Subcutaneous abdominal adipose tissue (tissue), 5 donors: Measurements from ENCODE around the gene OST4.
A peak's percentile ranks its signal among the peaks of the same experiment; 100 is the strongest.

Source experiments
- H3K27ac ChIP-seq: one replicate; pipeline ENCODE4 v1.7.0; 2013; ENCODE audit warnings: low read depth, mild to moderate bottlenecking, inconsistent platforms, low read length, moderate library complexity
- H3K27me3 ChIP-seq, 5 donors: one replicate each; pipeline ENCODE4 v1.7.0; 2013; ENCODE audit warnings: low read length in 5 of 5, inconsistent platforms in 1 of 5; ENCODE audit not compliant: control insufficient read depth in 5 of 5, insufficient read depth in 4 of 5
- H3K36me3 ChIP-seq, 5 donors: one replicate each; pipeline ENCODE4 v1.7.0; 2013; ENCODE audit warnings: low read length in 5 of 5; ENCODE audit not compliant: control insufficient read depth in 5 of 5, insufficient read depth in 5 of 5
- H3K4me1 ChIP-seq, 5 donors: one replicate each; pipeline ENCODE4 v1.7.0; 2013; ENCODE audit warnings: low read length in 5 of 5, mild to moderate bottlenecking in 3 of 5, moderate library complexity in 1 of 5; ENCODE audit not compliant: control insufficient read depth in 5 of 5, insufficient read depth in 5 of 5
- H3K4me3 ChIP-seq, 5 donors: one replicate each; pipeline ENCODE4 v1.7.0; 2013; ENCODE audit warnings: low read length in 5 of 5, low read depth in 1 of 5
- H3K9ac ChIP-seq, 5 donors: one replicate each; pipeline ENCODE4 v1.7.0; 2013; ENCODE audit warnings: low read length in 5 of 5, mild to moderate bottlenecking in 4 of 5, moderate library complexity in 3 of 5
- H3K9me3 ChIP-seq, 5 donors: one replicate each; pipeline ENCODE4 v1.7.0; 2013; ENCODE audit warnings: low read length in 5 of 5; ENCODE audit not compliant: control insufficient read depth in 5 of 5
- donor health status: healthy.
- donor health status: healthy.
- donor health status: healthy.
- donor health status: healthy.
- donor health status: healthy.

The OST4 gene

DNA sequence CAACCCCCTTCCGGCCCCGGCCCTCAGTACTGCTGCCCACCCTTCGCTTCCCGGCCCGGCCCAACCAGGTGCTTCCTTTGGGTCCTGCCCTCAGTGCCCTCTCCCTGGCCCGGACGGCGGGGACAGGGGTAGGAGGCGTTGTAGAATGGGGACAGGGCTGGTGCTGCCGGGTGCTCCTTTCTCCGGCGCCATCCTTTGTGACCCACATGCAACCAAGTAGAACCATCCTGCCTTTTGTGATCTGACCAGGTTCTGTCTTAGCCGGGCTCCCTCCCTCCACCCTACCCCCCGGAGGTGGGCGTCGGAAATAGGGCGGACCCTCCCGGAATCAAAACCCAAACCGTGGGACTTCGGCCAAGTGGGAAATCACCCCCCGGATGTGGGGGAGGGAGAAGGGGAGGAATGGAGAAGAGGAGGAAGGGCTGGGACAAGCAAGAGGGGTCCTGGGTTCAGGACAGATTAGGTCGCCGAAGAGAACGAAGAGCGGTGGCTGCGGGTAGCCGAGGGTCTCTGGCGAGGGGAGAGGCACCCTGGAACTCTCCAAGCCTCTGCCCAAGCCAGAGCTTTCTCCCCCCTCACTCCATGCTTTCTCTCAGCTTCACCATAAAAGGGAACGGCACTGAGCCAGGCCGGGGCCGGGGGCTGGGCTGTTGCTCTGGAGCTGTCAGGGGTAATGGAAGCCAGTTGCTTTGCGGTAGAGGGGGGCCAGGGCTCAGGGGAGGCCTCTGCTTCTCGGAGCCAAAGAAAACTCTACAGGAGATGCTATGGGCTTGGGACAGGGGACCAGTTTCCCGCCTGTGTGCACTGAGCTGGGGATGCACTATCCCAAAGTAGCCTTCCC is 756 bp upstream of the OST4 start:
- Histone ChIP-seq H3K27me3 (no peaks in the 10 kb centered on the region), H3K9ac (peak overlapping the region in 4 of 5 donors; percentile 41 to 77 (median 74)), H3K9me3 (no peaks in the 10 kb centered on the region), H3K36me3 (peaks cover 5 to 26% (median 23%) of the 10 kb centered on the region in 5 donors), H3K27ac (peak overlapping the region; percentile 70), H3K4me3 (peak overlapping the region; percentile 53 to 99 (median 89)), H3K4me1 (peaks cover 5 to 67% (median 44%) of the 10 kb centered on the region in 5 donors)

DNA sequence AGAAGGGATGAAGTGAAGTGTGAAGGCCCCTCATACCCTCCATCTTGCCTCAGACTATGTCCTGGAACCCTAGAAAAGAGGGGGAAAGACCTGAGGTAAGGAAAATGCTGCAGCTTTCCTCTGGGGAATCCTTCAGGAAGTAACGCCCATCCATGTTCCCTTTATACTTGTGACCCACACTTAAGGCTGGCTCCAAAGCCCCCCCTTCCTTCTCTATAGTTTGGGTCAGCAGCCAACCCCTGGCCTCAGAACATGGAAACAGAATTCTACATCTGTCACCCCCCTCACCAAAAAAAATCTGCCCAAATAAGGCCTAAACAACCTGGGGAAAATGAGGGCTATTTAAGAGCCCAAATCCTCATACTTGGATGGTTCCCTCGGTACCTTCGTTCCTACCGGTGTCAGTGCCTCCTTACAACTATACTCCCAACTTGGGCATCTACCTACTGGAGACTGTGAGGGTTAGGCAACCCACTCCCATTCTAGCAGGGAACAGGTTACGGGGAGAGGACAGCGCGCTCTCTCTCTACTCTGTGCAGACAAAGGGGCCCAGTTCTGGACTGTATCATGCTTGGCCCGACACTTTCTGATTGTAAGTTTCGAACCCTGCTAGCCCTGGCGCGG is 689 bp downstream of the OST4 start:
- Histone ChIP-seq H3K9me3 (no peaks in the 10 kb centered on the region), H3K36me3 (peaks cover 8 to 29% (median 26%) of the 10 kb centered on the region in 5 donors), H3K27me3 (no peaks in the 10 kb centered on the region), H3K9ac (peak overlapping the region; percentile 86 to 97 (median 93)), H3K27ac (peak overlapping the region; percentile 90), H3K4me3 (peak overlapping the region; percentile 89 to 99 (median 96)), H3K4me1 (peaks cover 5 to 63% (median 44%) of the 10 kb centered on the region in 5 donors)

DNA sequence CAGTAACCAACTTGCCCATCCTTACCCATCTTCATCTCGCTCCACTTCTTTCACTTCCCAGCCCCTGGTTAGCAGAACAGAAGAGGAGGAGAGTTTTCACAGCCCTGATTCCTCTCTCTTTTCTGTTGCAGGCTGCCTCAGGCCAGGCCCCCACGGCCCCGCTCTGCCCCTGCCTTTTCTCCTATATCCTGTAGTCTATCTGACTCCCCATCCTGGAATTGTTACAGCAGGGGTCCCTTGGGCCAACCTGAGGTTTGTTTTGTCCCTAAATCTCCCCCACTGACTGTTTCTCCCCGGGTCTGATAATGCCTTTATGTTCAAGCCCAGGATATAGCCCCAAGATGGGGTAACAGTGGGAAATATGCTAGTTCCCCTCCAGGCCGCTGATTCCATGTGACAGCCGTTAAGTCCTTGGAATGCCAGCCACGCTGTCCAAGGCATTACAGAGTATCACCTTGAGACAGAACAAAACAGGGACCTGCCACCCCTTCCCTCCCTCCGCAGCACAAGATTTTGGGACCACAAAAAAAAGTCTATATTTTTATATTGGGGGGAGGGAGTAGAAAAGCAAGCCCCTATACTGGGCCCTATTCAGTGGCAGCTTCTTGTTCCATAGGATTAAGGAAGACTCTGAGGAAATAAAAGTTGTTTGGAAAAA is 1.4 kb downstream of the OST4 start:
- Histone ChIP-seq H3K4me1 (peaks cover 5 to 56% (median 43%) of the 10 kb centered on the region in 5 donors), H3K36me3 (peaks cover 11 to 34% (median 29%) of the 10 kb centered on the region in 5 donors), H3K27ac (peak overlapping the region; percentile 90), H3K9ac (peak overlapping the region; percentile 86 to 97 (median 93)), H3K9me3 (no peaks in the 10 kb centered on the region), H3K4me3 (peak overlapping the region; percentile 89 to 99 (median 96)), H3K27me3 (no peaks in the 10 kb centered on the region)

DNA sequence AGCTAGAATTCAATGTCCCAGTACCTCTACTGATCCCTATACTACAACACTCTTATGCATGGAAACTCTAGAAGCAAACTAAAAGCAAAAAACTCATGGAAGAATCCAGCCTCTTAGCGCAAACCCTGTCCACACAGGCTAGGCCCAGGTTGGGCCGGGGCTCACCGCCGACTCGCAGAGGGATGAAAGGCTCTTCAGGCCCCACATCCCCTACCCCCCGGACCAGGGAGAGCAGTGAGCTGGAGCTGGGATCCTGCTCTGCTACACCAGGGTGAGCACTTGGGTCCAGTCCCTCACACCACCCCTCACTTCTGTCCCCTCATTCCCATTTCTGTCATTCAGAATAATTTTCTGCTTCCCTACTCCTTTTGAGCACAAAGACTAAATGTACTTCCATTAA is 2.0 kb downstream of the OST4 start:
- peak overlapping the region; percentile 90 for H3K27ac ChIP-seq
- H3K4me3 ChIP-seq = no peak overlapping the region
- H3K9ac ChIP-seq = peak overlapping the region in 4 of 5 donors; percentile 86 to 97 (median 92)
- H3K4me1 ChIP-seq = peaks cover 5 to 50% (median 39%) of the 10 kb centered on the region in 5 donors
- H3K27me3 ChIP-seq = no peaks in the 10 kb centered on the region
- H3K9me3 ChIP-seq = no peaks in the 10 kb centered on the region
- peaks cover 11 to 36% (median 29%) of the 10 kb centered on the region in 5 donors for H3K36me3 ChIP-seq

DNA sequence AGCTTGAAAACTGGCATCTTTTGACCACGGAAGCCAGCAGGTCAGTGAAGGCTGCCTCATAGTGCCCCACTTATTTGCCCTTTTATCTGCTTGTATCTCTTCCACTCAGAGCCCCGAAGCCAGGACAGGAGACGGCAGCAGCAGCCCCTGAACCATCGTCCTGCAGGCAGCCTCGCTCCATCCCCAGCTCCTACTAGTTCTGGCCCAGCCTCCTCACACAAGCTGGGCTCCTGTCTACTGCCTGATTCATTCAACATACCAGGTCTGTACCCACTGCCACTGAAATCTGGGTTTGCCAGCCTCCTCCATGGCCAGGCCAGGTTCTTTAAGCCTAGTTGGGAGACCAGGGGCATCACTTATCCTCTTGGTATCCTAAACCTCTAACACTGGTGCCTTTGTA is 4.1 kb downstream of the OST4 start:
- no peak overlapping the region for H3K4me3 ChIP-seq
- no peaks in the 10 kb centered on the region for H3K9me3 ChIP-seq
- H3K27me3 ChIP-seq = no peaks in the 10 kb centered on the region
- H3K9ac ChIP-seq = no peak overlapping the region
- peaks cover 11 to 38% (median 29%) of the 10 kb centered on the region in 5 donors for H3K36me3 ChIP-seq
- no peak overlapping the region for H3K27ac ChIP-seq
- H3K4me1 ChIP-seq = peaks cover 5 to 40% (median 38%) of the 10 kb centered on the region in 5 donors

DNA sequence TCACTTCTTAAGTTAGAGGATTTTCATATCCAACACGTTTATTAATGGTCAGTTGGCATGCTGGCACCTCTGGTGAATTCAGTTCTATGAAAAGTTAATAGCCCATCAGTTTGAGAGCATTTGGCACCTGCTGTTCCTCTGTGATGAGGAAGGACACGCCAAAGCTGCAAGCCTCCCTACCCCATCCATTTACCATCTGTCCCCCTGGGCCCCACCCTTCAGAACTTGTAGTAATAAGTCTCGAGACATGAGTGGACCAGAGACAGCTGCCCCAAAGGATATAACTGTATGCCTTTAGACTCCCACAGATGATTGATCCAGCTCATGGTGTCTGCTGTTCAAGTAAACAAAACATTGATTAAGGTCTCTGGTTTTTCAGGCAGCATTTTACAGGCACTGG is 6.3 kb downstream of the OST4 start:
- Histone ChIP-seq H3K4me1 (peaks cover 2 to 22% (median 21%) of the 10 kb centered on the region in 5 donors), H3K4me3 (no peak overlapping the region), H3K27me3 (no peaks in the 10 kb centered on the region), H3K36me3 (peaks cover 11 to 42% (median 33%) of the 10 kb centered on the region in 5 donors), H3K9me3 (no peaks in the 10 kb centered on the region), H3K27ac (no peak overlapping the region), H3K9ac (no peak overlapping the region)

DNA sequence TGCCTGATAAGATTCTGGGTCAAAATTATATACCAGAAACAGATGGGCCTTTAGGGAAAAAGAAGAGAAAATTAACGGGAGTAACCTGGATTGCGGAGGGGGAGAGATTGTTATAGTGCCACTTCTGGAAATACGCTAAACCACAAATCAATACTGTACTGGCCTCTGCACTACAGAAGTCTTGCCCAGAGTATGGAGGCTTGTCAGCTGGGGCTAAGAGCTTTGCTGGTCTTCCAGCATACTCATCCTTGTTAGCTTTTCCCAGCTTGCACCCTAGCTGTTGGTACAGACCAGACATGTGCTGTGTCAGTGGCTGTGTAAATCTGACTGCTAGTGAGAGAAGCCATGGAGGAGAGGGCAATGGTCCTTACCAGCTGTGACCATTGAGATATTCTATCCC is 11.1 kb downstream of the OST4 start:
- H3K27me3 ChIP-seq = no peaks in the 10 kb centered on the region
- H3K9me3 ChIP-seq = no peaks in the 10 kb centered on the region
- peaks cover 8 to 39% (median 36%) of the 10 kb centered on the region in 5 donors for H3K36me3 ChIP-seq
- peak overlapping the region in 1 of 5 donors; percentile 7 for H3K9ac ChIP-seq
- no peak overlapping the region for H3K27ac ChIP-seq
- H3K4me3 ChIP-seq = no peak overlapping the region
- H3K4me1 ChIP-seq = peaks cover 3 to 16% (median 12%) of the 10 kb centered on the region in 5 donors

DNA sequence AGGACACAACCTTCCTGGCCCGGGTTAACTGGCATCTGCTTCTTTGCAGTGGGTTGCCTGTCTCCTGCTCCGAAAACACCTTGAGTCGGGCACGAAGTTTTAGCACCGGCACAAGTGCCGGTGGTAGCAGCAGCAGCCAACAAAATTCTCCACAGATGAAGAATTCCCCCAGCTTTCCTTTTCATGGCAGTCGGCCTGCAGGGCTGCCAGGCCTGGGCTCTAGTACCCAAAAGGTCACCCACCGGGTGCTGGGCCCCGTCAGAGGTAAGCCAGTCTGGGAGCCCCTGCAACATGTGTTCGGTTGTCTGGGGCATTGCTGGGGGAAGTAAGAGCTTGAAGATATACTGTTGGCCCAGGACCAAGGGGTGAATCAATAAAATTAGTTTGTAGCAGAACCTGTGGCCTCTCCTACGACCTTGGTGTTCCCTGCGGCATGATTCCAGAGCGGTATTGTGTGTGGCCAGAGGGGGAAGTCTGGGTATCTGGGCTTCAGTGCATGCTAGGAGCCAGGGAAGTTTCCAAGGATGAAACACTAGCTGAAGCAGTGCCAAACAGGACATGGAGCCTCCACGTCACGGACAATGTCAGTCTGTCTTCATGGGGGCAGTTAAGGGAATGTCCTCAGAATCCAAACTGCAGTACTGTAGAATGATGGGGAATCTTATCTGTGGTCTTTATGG is 12.2 kb downstream of the OST4 start:
- no peaks in the 10 kb centered on the region for H3K9me3 ChIP-seq
- H3K4me1 ChIP-seq = peaks cover 3 to 16% (median 12%) of the 10 kb centered on the region in 5 donors
- H3K27me3 ChIP-seq = no peaks in the 10 kb centered on the region
- peak overlapping the region; percentile 46 for H3K27ac ChIP-seq
- H3K36me3 ChIP-seq = peaks cover 9 to 49% (median 42%) of the 10 kb centered on the region in 5 donors
- H3K4me3 ChIP-seq = no peak overlapping the region
- H3K9ac ChIP-seq = peak overlapping the region in 1 of 5 donors; percentile 37

DNA sequence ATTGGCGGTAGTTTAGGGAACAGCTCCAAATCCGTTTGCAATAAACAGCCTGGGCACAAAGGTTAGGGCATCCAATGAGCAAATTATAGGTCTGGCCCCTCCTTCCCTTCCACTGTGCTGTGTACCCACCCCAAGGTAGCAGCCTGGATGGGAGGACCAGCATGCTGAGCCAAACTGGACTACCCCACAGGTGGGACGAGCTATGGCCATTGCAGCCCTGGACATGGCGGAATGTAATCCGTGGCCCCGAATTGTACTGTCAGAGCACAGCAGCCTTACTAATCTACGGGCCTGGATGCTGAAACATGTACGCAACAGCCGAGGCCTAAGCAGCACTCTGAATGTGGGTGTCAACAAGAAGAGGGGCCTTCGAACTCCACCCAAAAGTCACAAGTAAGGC is 13.2 kb downstream of the OST4 start:
- H3K4me3 ChIP-seq = no peak overlapping the region
- H3K27ac ChIP-seq = no peak overlapping the region
- no peaks in the 10 kb centered on the region for H3K9me3 ChIP-seq
- no peaks in the 10 kb centered on the region for H3K27me3 ChIP-seq
- no peak overlapping the region for H3K9ac ChIP-seq
- peaks cover 12 to 59% (median 51%) of the 10 kb centered on the region in 5 donors for H3K36me3 ChIP-seq
- H3K4me1 ChIP-seq = peaks cover 3 to 9% (median 8%) of the 10 kb centered on the region in 5 donors
